K562 (cell line): ENCODE data around the gene PAQR4. TPM values are rescaled to one million over a fixed set of nuclear protein-coding genes. Genes with fewer than 3 reads are reported as not detected.

ENCODE experiments used
- ATAC-seq: fragments of 200-7000 bp; cut with Tn5 transposase; 3 replicates; pipeline ENCODE4 v1.9.1; 2020; ENCODE audit warnings: moderate library complexity
- BruUV-seq: library from RNA; stranded (reverse); fragments of 400-500 nt; replicated peaks from 2 replicates; lab custom pipeline; 2021; lab: Mats Ljungman, UMichigan
- CTCF ChIA-PET: fragments of 300-600 bp; formaldehyde crosslinking; extraction: SDS; loops from one replicate; lab custom pipeline; 2021; ENCODE audit warnings: low intra/inter-chr PET ratio; lab: Yijun Ruan, JAX
- POLR2A ChIA-PET: fragments of 300-600, 350-650 bp; sonication (Branson Sonifier 250); formaldehyde crosslinking; extraction: SDS; loops from one replicate; lab custom pipeline; 2021; ENCODE audit warnings: antibody characterized with exemption, inconsistent platforms; lab: Yijun Ruan, JAX
- DNase-seq, 4 experiments: peaks; one replicate each; pipeline versions ENCODE4 v3.0.0 to v3.0.0-alpha.2; 2011 to 2018; ENCODE audit warnings: low spot score in 3 of 4, mixed read lengths in 3 of 4; ENCODE audit errors: extremely low read depth in 1 of 4
- FAIRE-seq: peaks from 2 replicates; lab custom pipeline; 2011; peaks lifted over from hg19 to GRCh38; lab: Jason Lieb, UNC
- H2AFZ ChIP-seq: 2 replicates; pipeline ENCODE4 v1.6.0; 2011; ENCODE audit warnings: low read depth, low read length, control low read depth, inconsistent platforms
- H3K27ac ChIP-seq: fragments of 200-600 bp; 3 replicates; pipeline ENCODE4 v1.8.0; 2011; ENCODE audit warnings: low read depth, mild to moderate bottlenecking, control low read depth, inconsistent platforms, low read length, moderate library complexity, mixed read lengths; ENCODE audit errors: extremely low read depth
- H3K27me3 ChIP-seq, 2 experiments: fragments of 300-600 bp in 1 of 2; 2 replicates in 1 of 2; 3 replicates in 1 of 2; pipeline versions ENCODE4 v1.6.0 to v1.8.0; 2011; ENCODE audit warnings: inconsistent platforms in 2 of 2, low read length in 2 of 2, mild to moderate bottlenecking in 1 of 2, mixed read lengths in 1 of 2, moderate library complexity in 1 of 2; ENCODE audit not compliant: control insufficient read depth in 2 of 2, insufficient read depth in 2 of 2
- H3K36me3 ChIP-seq: fragments of 300-600 bp; 3 replicates; pipeline ENCODE4 v1.8.0; 2011; ENCODE audit warnings: mild to moderate bottlenecking, low read length, inconsistent platforms; ENCODE audit not compliant: control insufficient read depth, insufficient read depth
- H3K4me1 ChIP-seq, 2 experiments: fragments of 200-600 bp in 1 of 2; replicated peaks in 1 of 2; 2 replicates in 1 of 2; 3 replicates in 1 of 2; pipeline versions ENCODE4 v1.5.1 to v1.8.0; 2011; ENCODE audit warnings: inconsistent platforms in 2 of 2, low read length in 2 of 2, mild to moderate bottlenecking in 1 of 2, mixed read lengths in 1 of 2, moderate library complexity in 1 of 2; ENCODE audit not compliant: control insufficient read depth in 2 of 2, insufficient read depth in 2 of 2
- H3K4me2 ChIP-seq: 2 replicates; pipeline ENCODE4 v1.6.1; 2011; ENCODE audit warnings: low read length, control low read depth, inconsistent platforms, mixed read lengths; ENCODE audit not compliant: insufficient read depth
- H3K4me3 ChIP-seq: fragments of 200-600 bp; sonication (generic), shearing (Covaris generic); 2 replicates; pipeline ENCODE4 v1.5.1; 2016; ENCODE audit warnings: control low read depth, inconsistent platforms
- H3K79me2 ChIP-seq: fragments of 200-600 bp; 3 replicates; pipeline ENCODE4 v1.8.0; 2011; ENCODE audit warnings: low read length, inconsistent platforms; ENCODE audit not compliant: control insufficient read depth, insufficient read depth
- H3K9ac ChIP-seq, 2 experiments: 2 replicates each; pipeline versions ENCODE4 v1.6.0 to v1.6.1; 2011; ENCODE audit warnings: low read depth in 2 of 2, low read length in 2 of 2, control low read depth in 1 of 2, inconsistent platforms in 1 of 2, mild to moderate bottlenecking in 1 of 2, mixed read lengths in 1 of 2; ENCODE audit not compliant: insufficient read depth in 1 of 2
- H3K9me1 ChIP-seq: one replicate; pipeline ENCODE4 v1.6.0; 2011; ENCODE audit warnings: inconsistent platforms, mild to moderate bottlenecking, low read length, moderate library complexity; ENCODE audit not compliant: control insufficient read depth, insufficient read depth
- H3K9me3 ChIP-seq: replicated peaks from 2 replicates; pipeline ENCODE4 v1.5.1; 2011; ENCODE audit warnings: low read depth, low read length, inconsistent platforms; ENCODE audit not compliant: control insufficient read depth, insufficient read depth
- H4K20me1 ChIP-seq: replicated peaks from 2 replicates; pipeline ENCODE4 v1.6.1; 2011; ENCODE audit warnings: low read length, inconsistent platforms, mixed read lengths; ENCODE audit not compliant: control insufficient read depth, insufficient read depth
- AFF1 ChIP-seq, 2 experiments: fragments of 450-650 bp; IDR thresholded peaks; 2 replicates each; pipeline ENCODE4 v1.6.1; 2018; ENCODE audit warnings: mild to moderate bottlenecking in 2 of 2, low read depth in 1 of 2; ENCODE audit not compliant: partially characterized antibody in 2 of 2
- CREB1 ChIP-seq, 2 experiments: sonication (generic) in 1 of 2; formaldehyde crosslinking in 1 of 2; IDR thresholded peaks; 2 replicates each; pipeline versions ENCODE4 v1.6.1 to v1.8.0; 2012 to 2022; ENCODE audit warnings: inconsistent platforms in 1 of 2, mild to moderate bottlenecking in 1 of 2, missing genetic modification reagents in 1 of 2, moderate library complexity in 1 of 2
- DACH1 ChIP-seq: fragments of 450-650 bp; IDR thresholded peaks from 2 replicates; pipeline ENCODE4 v1.6.1; 2018; ENCODE audit not compliant: partially characterized antibody
- ESRRA ChIP-seq: fragments of 450-650 bp; IDR thresholded peaks from 2 replicates; pipeline ENCODE4 v1.6.1; 2014; ENCODE audit warnings: low read depth, mild to moderate bottlenecking, moderate library complexity, borderline replicate concordance
- HEY1 ChIP-seq: fragments of 250-450 bp; sonication (Bioruptor Pico); IDR thresholded peaks from 2 replicates; pipeline ENCODE4 v1.5.0; 2020; ENCODE audit warnings: mild to moderate bottlenecking, moderate library complexity, borderline replicate concordance
- KLF16 ChIP-seq: IDR thresholded peaks from 2 replicates; pipeline ENCODE4 v1.6.1; 2016; ENCODE audit warnings: antibody characterized with exemption
- KLF6 ChIP-seq: fragments of 250-450 bp; sonication (Bioruptor Pico); IDR thresholded peaks from 2 replicates; pipeline ENCODE4 v1.4.0; 2020; ENCODE audit warnings: mild to moderate bottlenecking, moderate library complexity, borderline replicate concordance
- MAZ ChIP-seq, 2 experiments: fragments of 450-650 bp in 1 of 2; sonication (generic) in 1 of 2; formaldehyde crosslinking; IDR thresholded peaks in 1 of 2; conservative IDR thresholded peaks in 1 of 2; 2 replicates each; pipeline versions ENCODE4 v1.4.0 to v1.5.0; 2020; ENCODE audit warnings: mild to moderate bottlenecking in 1 of 2, missing genetic modification reagents in 1 of 2
- MTF1 ChIP-seq: fragments of 250-450 bp; sonication (Bioruptor Pico); IDR thresholded peaks from 2 replicates; pipeline ENCODE4 v1.9.0; 2021; ENCODE audit warnings: moderate library complexity, mild to moderate bottlenecking, inconsistent platforms, borderline replicate concordance
- NBN ChIP-seq: fragments of 450-650 bp; IDR thresholded peaks from 2 replicates; pipeline ENCODE4 v1.6.1; 2016; ENCODE audit warnings: low read depth, mild to moderate bottlenecking
- NCOA1 ChIP-seq: fragments of 450-650 bp; IDR thresholded peaks from 2 replicates; pipeline ENCODE4 v1.6.1; 2016; ENCODE audit warnings: low read depth
- POLR2AphosphoS2 ChIP-seq: IDR thresholded peaks from 2 replicates; pipeline ENCODE4 v1.6.1; 2012; ENCODE audit warnings: low read length, improper control_type of control experiment
- POLR2AphosphoS5 ChIP-seq: IDR thresholded peaks from 2 replicates; pipeline ENCODE4 v1.6.1; 2011; ENCODE audit warnings: mild to moderate bottlenecking, low read depth, low read length, moderate library complexity; ENCODE audit not compliant: control insufficient read depth, insufficient read depth
- RBM39 ChIP-seq: fragments of 200-400 bp; formaldehyde crosslinking; optimal IDR thresholded peaks from 2 replicates; pipeline ENCODE3; 2018; ENCODE audit warnings: low read depth, low read length
- SIN3A ChIP-seq, 2 experiments: fragments of 150-350 bp in 1 of 2; IDR thresholded peaks; 2 replicates each; pipeline ENCODE4 v1.6.1; 2011 to 2016; ENCODE audit warnings: borderline replicate concordance in 2 of 2, low read depth in 2 of 2, low read length in 2 of 2, mild to moderate bottlenecking in 2 of 2, moderate library complexity in 2 of 2; ENCODE audit not compliant: control insufficient read depth in 1 of 2
- ZNF121 ChIP-seq: sonication (generic); formaldehyde crosslinking; conservative IDR thresholded peaks from 2 replicates; pipeline ENCODE4 v1.8.0; 2022; ENCODE audit warnings: missing genetic modification reagents
- whole genome bisulfite sequencing: fragments of 100-300 bp; shearing (Covaris generic); methylation state at CpG from one replicate; pipeline ENCODE4 v1.1.6; 2016; ENCODE audit warnings: low coverage, mixed read lengths; ENCODE audit not compliant: insufficient coverage; ENCODE audit errors: missing lambda C conversion rate; 5-methylcytosine and 5-hydroxymethylcytosine counted together
- in situ Hi-C: fragments of 300-500 bp; cut with MboI; formaldehyde crosslinking; loops from 4 replicates; pipeline ENCODE4 v1.15.0; 2018; ENCODE audit warnings: inconsistent platforms, mixed read lengths
- intact Hi-C: fragments of 100-400 bp; cut with micrococcal nuclease; formaldehyde crosslinking; loops from 2 replicates; pipeline ENCODE4 v1.14.2; 2022
- polyA plus RNA-seq, 8 experiments: library from polyadenylated mRNA; depleted of rRNA in 4 of 8; stranded (reverse) in 5 of 8; unstranded in 3 of 8; fragments of >200 nt; fragmentation: Nextera tagmentation in 2 of 8; fragmentation: Illumina TruSeq in 1 of 8; extraction: Ambion mirVana in 2 of 8; extraction: Trizol in 1 of 8; gene quantifications; 2 replicates each; pipeline versions ENCODE4 v1.2.1 to v1.2.3, GENCODE V29; 2011 to 2014; ENCODE audit warnings: inconsistent platforms in 1 of 8, missing spikeins in 1 of 8
- total RNA-seq, 7 experiments: library from RNA; depleted of rRNA in 6 of 7; stranded (reverse); fragments of >200 nt in 6 of 7; fragmentation: Illumina TruSeq in 2 of 7; extraction: Trizol in 2 of 7; gene quantifications; 2 replicates each; pipeline versions ENCODE4 v1.2.1 to v1.2.3, GENCODE V29; 2011 to 2021; ENCODE audit warnings: low replicate concordance in 1 of 7

PAQR4 gene
- total and polyA plus RNA-seq, 9 of the 15 experiments (the other 6 are each of a cell fraction or from before 2014, with no cell fraction given): 0.62 to 40.4 (median 19.5) TPM

GRCh38 chr16:2981177-2981898 lies 12.2 kb downstream of the PAQR4 start:
- ChIA-PET CTCF (interaction anchor here (0.6 kb wide), 1 partner anchor 1327 kb away, joined by 3 read pairs; no protein-coding TSS in a partner anchor), POLR2A (interaction anchor here (0.6 to 3.5 kb wide), 14 partner anchors 9 to 378 kb away, joined by 3 to 23 read pairs (median 4); partner anchors contain the start of genes FLYWCH2 and PAQR4)
- Histone ChIP-seq H3K4me2 (peak overlapping the region; percentile 97), H3K9me3 (no peaks in the 10 kb centered on the region), H3K27ac (peak overlapping the region; percentile 99), H3K9ac (peak overlapping the region; percentile 97 to 100), H3K27me3 (no peaks in the 10 kb centered on the region), H2AFZ (peak overlapping the region; percentile 72), H3K4me3 (peak overlapping the region; percentile 63), H3K9me1 (no peaks in the 10 kb centered on the region), H4K20me1 (no peaks in the 10 kb centered on the region), H3K4me1 (peaks cover 19 to 77% of the 10 kb centered on the region in 2 experiments), H3K79me2 (peaks cover 44% of the 10 kb centered on the region), H3K36me3 (peaks cover 32% of the 10 kb centered on the region; the same call in 2 of the 3 replicates)
- FAIRE-seq (peak; percentile 92), ATAC-seq (peak; percentile 59), DNase-seq (peak; percentile 58 to 89 (median 76))
- 1% methylated on average over 31 of the region's 33 CpGs for WGBS
- intact Hi-C loops (loop anchor here (2.0 to 5.0 kb wide), 3 partner anchors 54 to 109 kb away; no protein-coding TSS in a partner anchor), in situ Hi-C loops (no loop called here)
- BruUV-seq: no TSS peak
- TF ChIP-seq NCOA1: 0 out of 2 replicates have a peak, but pooled peaks have one; percentile 11
- no peak for TF ChIP-seq HEY1 (CRISPR knock-in tag)
- no peak for TF ChIP-seq MTF1 (CRISPR knock-in tag)
- TF ChIP-seq SIN3A (IDR thresholded peaks at IDR 0.05; ENCODE audit: borderline replicate concordance in 2 of 2, control insufficient read depth in 1 of 2, low read depth in 2 of 2, low read length in 2 of 2): peak in 1 of 2 experiments; percentile 33; a peak in 2 of 4 replicates
- TF ChIP-seq AFF1 (IDR thresholded peaks at IDR 0.05; ENCODE audit: low read depth in 1 of 2, partially characterized antibody in 2 of 2): peak; percentile 50 to 60
- TF ChIP-seq ESRRA: peak; percentile 43; the same call in 1 of the 2 replicates
- TF ChIP-seq POLR2AphosphoS2: no peak
- peak; percentile 4 for TF ChIP-seq RBM39
- peak in 1 of 2 experiments; percentile 50; a peak in 1 of 4 replicates for TF ChIP-seq MAZ (CRISPR knock-in tag; conservative IDR thresholded peaks at IDR 0.05 in 1 of 2, IDR thresholded peaks at IDR 0.05 in 1 of 2)
- peak; percentile 35; the same call in 1 of the 2 replicates for TF ChIP-seq POLR2AphosphoS5
- TF ChIP-seq KLF6: no peak
- peak; percentile 44 for TF ChIP-seq ZNF121 (CRISPR knock-in tag)
- TF ChIP-seq DACH1: peak; percentile 47
- TF ChIP-seq NBN: peak; percentile 16; the same call in 1 of the 2 replicates
- peak; percentile 6; the same call in 1 of the 2 replicates for TF ChIP-seq KLF16
- TF ChIP-seq CREB1 (IDR thresholded peaks at IDR 0.05): 0 out of 2 replicates have a peak, but pooled peaks have one; percentile 14
- no peak for TF ChIP-seq CREB1 (CRISPR knock-in tag; IDR thresholded peaks at IDR 0.05)
